Islet precursor cell (in vitro differentiated cells): ENCODE data around the gene ELF2.
A peak's percentile ranks its signal among the peaks of the same experiment; 100 is the strongest.
"Not testable (repeated sequence)": the region's sequence is repeated elsewhere in the genome, so short reads cannot be mapped to it uniquely, and the experiment has no call there.

Source experiments
- DNase-seq: peaks from one replicate; pipeline ENCODE4 v3.0.0-alpha.2; 2018

ELF2 gene

DNA sequence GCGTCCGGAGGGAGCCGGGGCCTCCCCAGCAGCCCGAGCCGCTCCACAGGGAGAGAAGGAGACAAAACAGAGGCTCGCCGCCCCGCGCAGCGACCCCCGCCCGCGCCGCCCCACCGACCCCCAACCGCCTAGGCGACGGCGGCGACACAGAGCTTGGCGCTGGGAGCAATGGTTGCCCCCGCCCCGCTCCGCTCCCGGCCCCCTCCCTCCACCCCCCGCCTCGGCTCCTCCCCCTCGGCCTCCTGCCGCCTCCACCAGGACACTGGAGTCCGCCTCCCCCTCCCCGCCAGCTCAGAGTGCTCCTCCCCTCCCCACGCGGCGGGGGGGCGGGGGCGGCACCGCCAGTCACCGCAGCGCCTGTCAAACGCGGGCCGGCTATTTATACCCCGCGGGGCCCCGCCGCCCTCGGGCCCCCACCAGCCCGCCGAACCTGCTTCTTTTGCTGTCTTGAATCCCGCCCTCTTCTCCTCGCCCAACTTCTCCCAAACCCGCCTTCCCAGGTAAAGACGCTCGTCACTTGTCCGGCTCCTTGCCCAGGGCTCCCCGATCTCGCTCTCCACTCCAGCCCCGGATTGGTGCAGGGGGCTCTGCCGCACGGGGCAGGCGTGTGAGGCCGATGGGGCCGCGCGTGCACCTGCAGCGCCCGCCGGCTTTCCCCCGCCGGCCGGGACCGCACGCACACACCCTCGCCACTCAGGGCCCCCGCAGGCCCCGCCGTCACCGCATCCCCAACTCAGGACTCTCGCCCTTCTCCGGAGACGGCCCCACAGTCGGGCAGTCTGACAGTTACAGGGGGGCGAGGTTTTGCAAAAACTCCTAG, at the start of gene ELF2:
Gene ELF2 (minus strand): TSS at position 170 of the 820 bp plus-strand sequence. CDS start 39,517 bp downstream, outside the sequence.
- peak; percentile 95 for DNase-seq

GRCh38 chr4:139223682-139224317, 46.8 kb upstream of the ELF2 start:
- no peak for DNase-seq

GRCh38 chr4:139222215-139222614, 45.2 kb upstream of the ELF2 start:
- DNase-seq, result no peak

GRCh38 chr4:139221687-139222086, 44.7 kb upstream of the ELF2 start:
- DNase-seq, result no peak

DNA sequence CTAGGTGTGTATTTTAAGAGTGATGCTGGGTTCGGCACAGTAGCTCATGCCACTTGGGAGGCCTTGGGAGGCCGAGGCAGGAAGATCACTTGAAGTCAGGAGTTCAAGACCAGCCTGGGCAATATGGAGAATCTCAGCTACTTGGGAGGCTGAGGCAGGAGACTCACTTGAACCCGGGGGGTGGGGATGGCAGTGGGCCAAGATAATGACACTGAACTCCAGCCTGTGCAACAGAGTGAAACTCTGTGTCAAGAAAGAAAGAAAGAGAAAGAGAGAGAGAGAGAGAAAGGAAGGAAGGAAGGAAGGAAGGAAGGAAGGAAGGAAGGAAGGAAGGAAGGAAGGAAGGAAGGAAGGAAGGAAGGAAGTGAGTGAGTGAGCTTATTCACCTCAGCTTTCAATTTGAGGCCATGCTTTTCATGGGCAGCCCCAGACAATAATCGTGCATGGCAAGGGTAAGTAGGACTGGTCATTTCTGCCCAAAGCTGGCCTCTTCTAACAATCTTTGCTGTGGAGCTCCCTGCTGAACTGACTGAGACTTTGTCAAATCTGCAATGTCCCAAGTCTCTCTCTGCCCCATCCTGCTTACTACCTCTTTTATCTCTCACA, 42.5 kb upstream of the ELF2 start:
- no peak for DNase-seq

- DNase-seq, result peak; percentile 88
These were observed 37.1 kb upstream of the ELF2 start for GRCh38 chr4:139214039-139214534.

DNA sequence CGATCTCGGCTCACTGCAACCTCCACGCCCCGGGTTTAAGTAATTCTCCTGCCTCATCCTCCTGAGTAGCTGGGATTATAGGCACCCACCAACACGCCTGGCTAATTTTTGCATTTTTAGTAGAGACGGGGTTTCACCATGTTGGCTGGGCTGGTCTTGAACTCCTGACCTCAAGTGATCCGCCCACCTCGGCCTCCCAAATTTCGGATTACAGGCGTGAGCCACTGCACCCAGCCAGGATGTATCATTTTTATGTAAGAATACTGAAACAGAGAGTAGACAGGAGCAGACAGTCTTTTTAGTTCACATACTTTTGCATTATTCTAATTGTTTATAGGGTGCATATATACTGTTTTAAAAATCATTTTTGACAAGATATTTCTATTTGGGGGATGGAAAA, 36.6 kb upstream of the ELF2 start:
- not testable (repeated sequence) for DNase-seq

DNA sequence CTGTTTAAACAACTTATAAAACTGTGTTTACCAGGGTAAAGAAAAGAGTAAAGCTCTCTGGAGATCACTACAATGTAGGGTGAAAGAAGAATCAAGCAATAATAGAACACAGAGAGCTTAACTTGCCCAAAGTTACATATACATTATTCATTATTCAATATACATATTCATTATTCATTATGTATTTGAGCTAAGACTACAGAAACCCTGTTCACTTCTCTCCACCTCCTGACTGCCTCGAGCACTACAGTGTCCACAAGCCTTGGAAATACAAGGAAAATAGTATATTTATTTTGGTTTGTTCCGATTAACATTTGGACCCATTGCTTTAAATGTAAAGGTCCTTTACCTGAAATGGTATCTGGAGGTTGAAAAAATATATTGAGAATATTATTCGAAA, 35.9 kb upstream of the ELF2 start:
- no peak for DNase-seq

GRCh38 chr4:139210486-139210885, 33.5 kb upstream of the ELF2 start:
- no peak for DNase-seq

DNA sequence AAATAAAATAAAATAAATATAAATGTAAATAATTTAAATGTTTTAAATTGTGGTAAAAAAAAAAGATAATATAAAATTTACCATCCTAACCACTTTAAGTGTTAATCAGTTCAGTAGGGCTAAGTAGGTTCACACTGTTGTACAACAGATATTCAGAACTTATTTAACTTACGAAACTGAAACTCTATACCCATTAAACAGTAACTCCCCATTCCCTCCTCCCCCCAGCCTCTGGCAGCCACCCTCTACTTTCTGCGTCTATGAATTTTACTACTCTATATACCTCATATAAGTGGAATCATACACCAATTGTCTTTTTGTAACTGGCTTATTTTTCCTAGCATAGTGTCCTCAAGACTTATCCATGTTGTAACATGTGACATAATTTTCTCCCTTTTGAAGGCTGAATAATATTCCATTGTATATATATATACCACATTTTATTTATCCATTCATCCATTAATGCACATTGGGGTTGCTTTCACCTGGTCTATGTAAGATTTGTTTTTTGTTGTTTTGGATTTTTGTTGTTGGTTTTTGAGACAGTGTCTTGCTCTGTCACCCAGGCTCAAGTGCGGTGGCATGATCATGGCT, 32.5 kb upstream of the ELF2 start:
- DNase-seq, result no peak

GRCh38 chr4:139208404-139208945, 31.5 kb upstream of the ELF2 start:
- no peak for DNase-seq

DNA sequence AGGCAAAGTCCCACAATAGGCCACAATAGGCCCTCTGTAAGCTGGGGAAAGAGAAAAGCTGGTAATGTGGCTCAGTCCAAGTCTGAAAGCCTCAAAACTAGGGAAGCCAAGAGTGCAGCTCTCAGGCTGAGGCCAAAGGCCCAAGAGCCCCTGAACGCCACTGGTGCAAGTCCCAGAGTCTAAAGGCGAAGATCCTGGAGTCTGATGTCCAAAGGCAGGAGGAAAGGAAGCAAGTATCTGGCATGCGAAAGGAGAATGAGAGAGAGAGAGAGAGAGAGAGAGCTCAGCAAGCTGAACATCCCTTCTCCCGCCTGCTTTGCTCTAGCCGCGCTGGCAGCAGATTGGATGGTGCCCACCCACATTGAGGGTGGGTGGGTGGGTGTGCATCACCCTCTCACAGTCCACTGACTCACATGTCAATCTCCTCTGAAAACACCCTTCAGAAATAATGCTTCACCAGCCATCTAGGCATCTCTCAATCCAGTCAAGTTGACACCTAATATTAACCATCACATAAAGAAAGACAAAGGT, 30.9 kb upstream of the ELF2 start:
- no peak for DNase-seq

- no peak for DNase-seq
These were observed 30.2 kb upstream of the ELF2 start for GRCh38 chr4:139207247-139207646.

DNA sequence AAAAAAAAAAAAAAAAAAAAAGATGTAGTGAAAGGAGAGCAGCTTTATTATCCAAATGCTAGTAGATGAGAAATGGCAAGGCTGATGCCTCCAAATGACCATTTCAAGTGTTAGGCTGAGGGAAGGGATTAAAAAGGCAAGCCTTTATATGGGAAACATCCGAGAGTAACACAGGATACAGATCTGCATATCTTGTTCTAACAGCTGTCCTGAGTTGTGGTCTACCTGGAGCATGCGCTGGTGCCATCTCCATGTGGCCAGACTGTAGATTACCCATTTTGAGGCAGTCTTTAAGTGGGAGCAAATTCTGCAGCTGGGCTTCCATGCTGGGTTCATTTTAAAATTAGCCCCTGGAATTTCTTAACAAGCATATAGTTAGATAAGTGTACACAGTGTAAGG, 26.0 kb upstream of the ELF2 start:
- DNase-seq, result no peak

DNA sequence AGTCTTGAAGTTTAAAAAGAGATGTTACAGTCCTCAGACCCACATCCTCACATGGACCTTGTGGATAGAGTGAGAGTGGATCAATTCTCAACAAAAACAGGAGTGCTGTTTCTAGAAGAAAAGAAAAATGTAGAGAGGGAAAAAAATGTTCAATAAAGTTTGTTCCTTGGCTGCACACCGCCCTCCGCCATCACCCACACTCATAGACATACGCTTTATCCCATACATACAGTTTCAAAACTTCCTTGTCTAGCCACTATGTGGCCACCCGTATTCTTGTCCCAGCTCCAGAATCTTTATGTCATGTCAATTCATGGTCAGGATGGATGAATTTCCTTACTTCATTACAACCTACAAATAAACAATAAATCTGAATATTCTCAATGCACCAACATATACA, 23.5 kb upstream of the ELF2 start:
- DNase-seq, result no peak

GRCh38 chr4:139200102-139200501, 23.1 kb upstream of the ELF2 start:
- DNase-seq, result no peak

DNA sequence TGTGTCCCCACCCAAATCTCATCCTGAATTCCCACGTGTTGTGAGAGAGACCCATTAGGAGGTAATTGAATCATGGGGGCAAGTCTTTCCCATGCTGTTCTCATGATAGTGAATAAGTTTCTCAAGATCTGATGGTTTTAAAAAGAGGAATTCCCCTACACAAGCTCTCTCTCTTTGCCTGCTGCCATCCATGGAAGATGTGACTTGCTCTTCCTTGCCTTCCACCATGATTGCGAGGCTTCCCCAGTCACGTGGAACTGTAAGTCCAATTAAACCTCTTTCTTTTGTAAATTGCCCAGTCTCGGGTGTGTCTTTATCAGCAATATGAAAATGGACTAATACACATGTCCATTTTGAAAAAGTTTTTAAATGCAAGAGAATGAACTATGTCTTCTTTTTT, 20.2 kb upstream of the ELF2 start:
- DNase-seq, result not testable (repeated sequence)

DNA sequence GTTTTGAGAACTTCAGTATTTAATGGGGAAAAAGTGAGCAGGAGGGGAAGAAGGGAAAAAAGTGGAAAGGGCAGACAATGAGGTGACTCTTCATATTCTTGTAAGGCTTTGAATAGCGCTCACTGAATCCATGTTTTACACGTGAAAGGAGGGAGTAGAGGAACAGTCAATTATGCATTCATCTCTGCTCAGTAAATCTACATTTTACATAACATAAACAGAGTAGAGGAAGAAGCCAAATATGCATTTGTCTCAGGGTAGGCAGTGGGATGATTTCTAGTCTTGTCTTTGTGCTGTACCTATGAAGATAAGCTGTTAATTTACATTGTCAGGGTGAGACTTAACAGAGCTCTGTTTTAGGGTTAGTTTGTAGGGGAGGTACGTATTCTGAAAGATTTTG, 19.4 kb upstream of the ELF2 start:
- no peak for DNase-seq

DNA sequence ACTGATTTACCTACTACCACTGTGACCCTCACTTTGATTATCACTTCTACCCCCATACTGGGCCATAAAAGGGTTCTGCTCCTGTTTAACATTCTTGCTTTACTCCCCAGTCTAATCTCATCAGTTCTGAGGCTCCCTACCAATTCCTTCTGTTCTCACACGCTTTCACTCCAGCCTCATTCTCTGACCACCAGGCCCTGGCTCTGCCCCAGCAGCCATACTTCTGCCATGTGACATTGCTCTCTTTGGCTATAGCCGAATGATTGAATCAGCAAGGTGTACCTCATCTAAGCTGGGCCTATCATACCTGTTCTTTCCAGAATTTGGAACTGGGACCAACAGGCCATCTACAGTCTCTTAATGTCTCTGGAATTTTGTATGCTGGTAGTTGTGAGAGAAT, 14.4 kb upstream of the ELF2 start:
- DNase-seq, result no peak

DNA sequence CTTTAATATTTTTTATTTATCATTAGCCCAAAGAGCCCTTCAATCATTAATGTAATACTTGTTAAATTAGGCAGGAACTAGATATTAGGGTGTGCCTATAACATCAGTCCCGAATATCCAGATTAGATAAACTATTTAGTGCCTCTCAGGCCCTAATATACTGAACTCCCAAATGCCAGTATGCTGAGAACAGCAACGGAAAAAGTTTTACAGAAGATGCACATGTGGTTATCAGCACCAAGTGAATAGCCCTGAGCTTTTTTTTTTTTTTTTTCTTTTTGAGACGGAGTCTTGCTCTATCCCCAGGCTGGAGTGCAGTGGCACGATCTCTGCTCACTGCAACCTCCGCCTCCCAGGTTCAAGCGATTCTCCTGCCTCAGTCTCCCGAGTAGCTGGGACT, 13.0 kb upstream of the ELF2 start:
- DNase-seq, result no peak

- DNase-seq, result no peak
These were observed 12.4 kb upstream of the ELF2 start for GRCh38 chr4:139189417-139189749.

DNA sequence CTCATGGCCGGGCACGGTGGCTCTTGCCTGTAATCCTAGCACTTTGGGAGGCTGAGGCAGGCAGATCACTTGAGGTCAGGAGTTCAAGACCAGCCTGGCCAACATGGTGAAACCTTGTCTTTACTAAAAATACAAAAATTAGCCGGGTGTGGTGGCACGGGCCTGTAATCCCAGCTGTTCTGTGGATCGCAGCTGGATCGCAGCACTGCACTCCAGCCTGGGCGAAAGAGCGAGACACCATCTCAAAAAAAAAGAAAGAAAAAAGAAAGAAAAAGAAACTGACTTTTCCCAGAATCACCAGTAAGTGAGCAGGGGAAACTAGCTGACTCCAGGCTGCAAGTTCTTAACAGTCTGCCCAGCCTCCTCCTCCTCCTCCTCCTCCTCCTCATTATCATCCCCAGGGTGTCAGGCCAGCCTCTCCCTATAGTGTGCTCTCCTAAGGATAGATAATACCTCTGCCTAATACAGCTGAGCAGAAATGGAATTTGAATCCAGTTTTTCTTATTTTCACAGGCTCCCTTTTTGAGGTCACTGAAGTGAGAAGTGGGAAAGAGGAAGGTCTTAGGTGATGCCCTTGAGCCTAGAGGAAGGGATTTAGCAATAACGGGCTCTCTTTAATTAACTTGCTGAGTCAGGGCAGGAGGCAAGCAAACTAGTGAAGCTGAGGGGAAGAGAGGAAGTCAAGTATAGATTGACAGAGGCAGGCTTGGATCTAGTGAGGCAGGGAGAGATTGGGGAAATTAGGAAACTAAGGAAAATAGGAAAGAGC, 11.8 kb upstream of the ELF2 start:
- no peak for DNase-seq
